Loucy (cell line): ENCODE data around the gene PRSS38.

Experiments used
- H2AFZ ChIP-seq: fragments of 200-600 bp; sonication (generic); 2 replicates; pipeline ENCODE4 v1.6.0; 2016; ENCODE audit warnings: antibody characterized with exemption, mild to moderate bottlenecking, low read length, moderate library complexity
- H3F3A ChIP-seq: fragments of 200-600 bp; 2 replicates; pipeline ENCODE4 v1.6.0; 2016; ENCODE audit warnings: antibody characterized with exemption, low read depth, mild to moderate bottlenecking
- H3K27me3 ChIP-seq: fragments of 200-600 bp; sonication (generic); 2 replicates; pipeline ENCODE4 v1.6.1; 2014; ENCODE audit warnings: low read length, mild to moderate bottlenecking; ENCODE audit not compliant: insufficient read depth, poor library complexity, severe bottlenecking
- H3K36me3 ChIP-seq: fragments of 200-600 bp; sonication (generic); 2 replicates; pipeline ENCODE4 v1.6.1; 2016; ENCODE audit warnings: low read length; ENCODE audit not compliant: insufficient read depth
- H3K4me1 ChIP-seq: fragments of 200-600 bp; sonication (generic); 2 replicates; pipeline ENCODE4 v1.5.1; 2014; ENCODE audit warnings: low read length, mild to moderate bottlenecking; ENCODE audit not compliant: insufficient read depth, poor library complexity, severe bottlenecking
- H3K4me2 ChIP-seq: fragments of 200-600 bp; sonication (generic); 2 replicates; pipeline ENCODE4 v1.6.0; 2014; ENCODE audit warnings: antibody characterized with exemption, low read length, low read depth, mild to moderate bottlenecking; ENCODE audit not compliant: poor library complexity, severe bottlenecking
- H3K4me3 ChIP-seq: fragments of 200-600 bp; sonication (generic); 2 replicates; pipeline ENCODE4 v1.5.1; 2014; ENCODE audit warnings: low read length, mild to moderate bottlenecking, mixed read lengths; ENCODE audit not compliant: poor library complexity, severe bottlenecking
- H3K79me2 ChIP-seq: fragments of 200-600 bp; sonication (generic); 2 replicates; pipeline ENCODE4 v1.6.1; 2014; ENCODE audit warnings: low read length; ENCODE audit not compliant: insufficient read depth
- H3K9ac ChIP-seq: fragments of 200-600 bp; sonication (generic); 2 replicates; pipeline ENCODE4 v1.6.0; 2014; ENCODE audit warnings: mild to moderate bottlenecking, low read depth, low read length, moderate library complexity; ENCODE audit not compliant: poor library complexity, severe bottlenecking
- H3K9me2 ChIP-seq: fragments of 200-600 bp; sonication (generic); replicated peaks from 2 replicates; pipeline ENCODE4 v1.6.1; 2016; ENCODE audit warnings: low read depth, low read length, mixed read lengths
- H3K9me3 ChIP-seq: fragments of 200-600 bp; sonication (generic); 2 replicates; pipeline ENCODE4 v1.6.1; 2014; ENCODE audit warnings: mild to moderate bottlenecking, antibody characterized with exemption, low read length, low read depth; ENCODE audit not compliant: insufficient read depth
- H4K20me1 ChIP-seq: fragments of 200-600 bp; sonication (generic); 2 replicates; pipeline ENCODE4 v1.6.0; 2014; ENCODE audit warnings: antibody characterized with exemption, low read length, mild to moderate bottlenecking; ENCODE audit not compliant: insufficient read depth, poor library complexity, severe bottlenecking
- CTCF ChIP-seq: fragments of 200-600 bp; sonication (generic); conservative IDR thresholded peaks from 2 replicates; pipeline ENCODE4 v1.5.1; 2014; ENCODE audit warnings: mild to moderate bottlenecking, antibody characterized with exemption, low read length
- EZH2phosphoT487 ChIP-seq: fragments of 200-600 bp; IDR thresholded peaks from 2 replicates; pipeline ENCODE4 v1.6.1; 2018; ENCODE audit warnings: antibody characterized with exemption, mild to moderate bottlenecking, moderate library complexity, borderline replicate concordance

The PRSS38 gene

GRCh38 chr1:227774051-227774731, 41.3 kb upstream of the PRSS38 start:
- TF ChIP-seq CTCF (no peak), EZH2phosphoT487 (no peak)
- Histone ChIP-seq H3F3A (no peaks in the 10 kb centered on the region), H3K4me2 (no peak overlapping the region), H3K9ac (no peak overlapping the region), H3K9me2 (no peaks in the 10 kb centered on the region), H4K20me1 (no peaks in the 10 kb centered on the region), H3K36me3 (peaks cover 31% of the 10 kb centered on the region; the same call in 1 of the 2 replicates), H3K79me2 (no peaks in the 10 kb centered on the region), H3K9me3 (no peaks in the 10 kb centered on the region), H2AFZ (no peak overlapping the region), H3K4me3 (no peak overlapping the region), H3K27me3 (no peaks in the 10 kb centered on the region), H3K4me1 (no peaks in the 10 kb centered on the region)

DNA sequence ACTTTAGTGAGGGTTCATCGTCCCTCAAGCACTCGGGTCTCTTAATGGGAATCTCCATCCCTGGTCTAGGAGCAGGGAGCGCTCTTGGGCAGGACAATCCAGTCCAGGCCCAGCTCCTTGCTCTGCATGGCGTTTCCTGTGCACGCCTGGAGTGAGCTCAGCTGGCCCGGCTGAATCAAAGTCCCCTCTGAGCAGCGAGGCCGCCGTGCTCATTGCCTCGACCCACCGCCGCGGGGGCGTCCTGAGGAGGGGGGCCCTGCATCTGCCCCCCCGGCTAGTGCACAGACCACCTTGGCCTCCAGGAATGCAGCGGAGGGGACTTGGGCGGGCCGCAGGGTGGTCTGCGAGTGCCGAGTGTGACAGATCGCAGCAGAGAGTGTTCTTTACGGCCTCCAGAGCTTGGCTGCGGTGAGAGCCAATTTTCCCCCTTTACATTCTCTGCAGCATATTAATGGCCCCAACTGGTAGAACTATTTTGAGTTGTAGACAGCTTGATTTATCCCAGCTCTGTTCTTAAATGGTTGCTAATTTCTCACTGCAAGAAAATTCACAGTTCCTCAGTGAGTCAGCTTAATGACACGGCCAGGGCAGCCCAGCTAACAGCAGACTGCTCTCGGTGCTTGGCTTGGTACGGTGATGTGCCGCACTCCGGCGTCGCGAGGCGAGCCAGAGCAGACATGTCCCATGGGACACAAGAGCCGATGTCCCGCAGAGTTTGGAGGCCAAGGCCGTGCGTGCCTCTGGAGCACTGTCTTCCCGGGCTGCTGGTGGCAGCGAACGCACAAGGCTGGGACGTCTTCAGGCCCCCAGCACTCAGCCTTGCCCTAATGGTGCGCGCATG, 40.4 kb upstream of the PRSS38 start:
- no peaks in the 10 kb centered on the region for H3F3A ChIP-seq
- H4K20me1 ChIP-seq = no peaks in the 10 kb centered on the region
- H3K4me1 ChIP-seq = no peaks in the 10 kb centered on the region
- no peak overlapping the region for H3K4me3 ChIP-seq
- no peak overlapping the region for H3K4me2 ChIP-seq
- TF ChIP-seq CTCF (no peak), EZH2phosphoT487 (no peak)
- H3K27me3 ChIP-seq = no peaks in the 10 kb centered on the region
- H3K79me2 ChIP-seq = no peaks in the 10 kb centered on the region
- H2AFZ ChIP-seq = no peak overlapping the region
- no peaks in the 10 kb centered on the region for H3K9me3 ChIP-seq
- no peak overlapping the region for H3K9ac ChIP-seq
- peaks cover 25% of the 10 kb centered on the region; the same call in 1 of the 2 replicates for H3K36me3 ChIP-seq
- H3K9me2 ChIP-seq = no peaks in the 10 kb centered on the region

DNA sequence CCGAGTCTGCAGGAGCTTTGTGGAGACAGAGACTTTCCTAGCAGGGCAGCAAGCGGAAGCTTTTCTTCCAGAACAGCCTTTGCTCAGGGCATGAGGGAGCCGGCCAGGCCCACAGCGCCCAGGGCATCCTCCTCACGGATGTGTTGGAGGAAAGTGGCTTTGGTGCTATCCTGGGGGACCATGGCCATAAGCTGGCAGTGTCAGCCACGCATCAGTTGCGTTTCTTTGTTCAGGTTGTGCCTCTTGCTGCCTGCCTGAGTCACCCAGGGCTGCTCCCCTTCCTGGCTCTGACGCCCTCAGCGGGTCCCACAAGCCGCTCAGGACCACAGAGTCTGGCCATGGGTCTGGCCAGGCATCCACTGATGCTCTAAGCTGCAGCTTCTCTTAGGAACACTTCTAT, 39.6 kb upstream of the PRSS38 start:
- Histone ChIP-seq H2AFZ (no peak overlapping the region), H3K4me1 (no peaks in the 10 kb centered on the region), H3K9me3 (no peaks in the 10 kb centered on the region), H3K36me3 (peaks cover 18% of the 10 kb centered on the region; the same call in 1 of the 2 replicates), H3K79me2 (no peaks in the 10 kb centered on the region), H3K4me2 (no peak overlapping the region), H3K27me3 (no peaks in the 10 kb centered on the region), H3F3A (no peaks in the 10 kb centered on the region), H3K4me3 (no peak overlapping the region), H4K20me1 (no peaks in the 10 kb centered on the region), H3K9me2 (no peaks in the 10 kb centered on the region), H3K9ac (no peak overlapping the region)
- TF ChIP-seq CTCF = no peak
- no peak for TF ChIP-seq EZH2phosphoT487
